PC-3 (cell line): Measurements from ENCODE around the gene SLC23A1. TPM values are rescaled to one million over a fixed set of nuclear protein-coding genes. Genes with fewer than 3 reads are reported as not detected.

Source experiments
- ATAC-seq: fragments of 200-7000 bp; cut with Tn5 transposase; 2 replicates; pipeline ENCODE4 v1.9.1; 2020; ENCODE audit warnings: mild to moderate bottlenecking, moderate library complexity
- BruUV-seq: library from RNA; stranded (reverse); fragments of 400-500 nt; replicated peaks from 2 replicates; lab custom pipeline; 2021; lab: Mats Ljungman, UMichigan
- CTCF ChIA-PET: fragments of 300-600 bp; sonication (Branson Sonifier 250); formaldehyde crosslinking; loops from one replicate; lab custom pipeline; 2022; ENCODE audit warnings: antibody characterized with exemption; lab: Charles Lee
- POLR2A ChIA-PET: fragments of 300-600 bp; sonication (Branson Sonifier 250); formaldehyde crosslinking; loops from one replicate; lab custom pipeline; 2022; ENCODE audit warnings: antibody characterized with exemption; ENCODE audit not compliant: unreplicated experiment; lab: Charles Lee
- DNase-seq: peaks from one replicate; pipeline ENCODE4 v3.0.0-alpha.2; 2015
- H2AFZ ChIP-seq: fragments of 300-600 bp; sonication (generic); 2 replicates; pipeline ENCODE4 v1.6.0; 2016; ENCODE audit warnings: antibody characterized with exemption, low read length
- H3F3A ChIP-seq: fragments of 300-600 bp; sonication (generic); one replicate; pipeline ENCODE4 v1.6.0; 2017; ENCODE audit warnings: antibody characterized with exemption, low read length, control low read depth, mild to moderate bottlenecking; ENCODE audit not compliant: unreplicated experiment
- H3K27ac ChIP-seq: fragments of 300-600 bp; sonication (generic); 2 replicates; pipeline ENCODE4 v1.5.1; 2016; ENCODE audit warnings: mild to moderate bottlenecking, low read length
- H3K27me3 ChIP-seq: fragments of 300-600 bp; sonication (generic); 2 replicates; pipeline ENCODE4 v1.6.1; 2016; ENCODE audit warnings: low read length, mixed read lengths
- H3K36me3 ChIP-seq: fragments of 300-600 bp; sonication (generic); 2 replicates; pipeline ENCODE4 v1.6.1; 2016; ENCODE audit warnings: low read depth, mixed run types, low read length, mixed read lengths
- H3K4me1 ChIP-seq: fragments of 300-600 bp; sonication (generic); 2 replicates; pipeline ENCODE4 v1.5.1; 2016; ENCODE audit warnings: low read length; ENCODE audit not compliant: insufficient read depth
- H3K4me2 ChIP-seq: fragments of 300-600 bp; sonication (generic); 2 replicates; pipeline ENCODE4 v1.6.0; 2016; ENCODE audit warnings: low read length
- H3K4me3 ChIP-seq: fragments of 300-600 bp; sonication (generic); 2 replicates; pipeline ENCODE4 v1.5.1; 2016; ENCODE audit warnings: mild to moderate bottlenecking, low read length, mixed read lengths
- H3K79me2 ChIP-seq: fragments of 300-600 bp; sonication (generic); 2 replicates; pipeline ENCODE4 v1.6.1; 2017; ENCODE audit warnings: low read length, mixed read lengths
- H3K9ac ChIP-seq: fragments of 300-600 bp; sonication (generic); 2 replicates; pipeline ENCODE4 v1.6.0; 2016; ENCODE audit warnings: mild to moderate bottlenecking, low read length
- H3K9me2 ChIP-seq: fragments of 300-600 bp; sonication (generic); replicated peaks from 2 replicates; pipeline ENCODE4 v1.6.1; 2016; ENCODE audit warnings: mixed run types, low read length, mixed read lengths
- H3K9me3 ChIP-seq: fragments of 300-600 bp; sonication (generic); 2 replicates; pipeline ENCODE4 v1.6.1; 2016; ENCODE audit warnings: low read length, mixed read lengths
- H4K20me1 ChIP-seq: fragments of 300-600 bp; sonication (generic); 2 replicates; pipeline ENCODE4 v1.6.1; 2016; ENCODE audit warnings: low read length, mixed read lengths
- EZH2 ChIP-seq: fragments of 300-600 bp; sonication (generic); IDR thresholded peaks from one replicate; pipeline ENCODE4 v1.6.1; 2017; ENCODE audit warnings: antibody characterized with exemption, mild to moderate bottlenecking, low read length; ENCODE audit not compliant: unreplicated experiment
- EZH2phosphoT487 ChIP-seq: fragments of 300-600 bp; sonication (generic); IDR thresholded peaks from 2 replicates; pipeline ENCODE4 v1.6.1; 2018; ENCODE audit warnings: mild to moderate bottlenecking, antibody characterized with exemption, low read length, borderline replicate concordance
- intact Hi-C: fragments of 100-400 bp; cut with micrococcal nuclease; formaldehyde crosslinking; loops from 2 replicates; pipeline ENCODE4 v1.9.0; 2023
- total RNA-seq: library from RNA; depleted of rRNA; stranded (reverse); fragments of >200 nt; gene quantifications from 2 replicates; pipeline ENCODE4 v1.2.3, GENCODE V29; 2014
- TF ChIP-seq, protein P1 (sequence below): fragments of 300-600 bp; sonication (generic); conservative IDR thresholded peaks from 2 replicates; pipeline ENCODE4 v1.5.1; 2017; ENCODE audit warnings: antibody characterized with exemption, low read depth, mild to moderate bottlenecking, low read length

The SLC23A1 gene
- total RNA-seq, 1 experiment from 2014 or later = not detected

- Histone ChIP-seq H3K4me1 (peaks cover 4% of the 10 kb centered on the region; the same call in 1 of the 2 replicates), H3K9me3 (no peaks in the 10 kb centered on the region), H3F3A (no peaks in the 10 kb centered on the region), H3K9ac (no peak overlapping the region), H4K20me1 (no peaks in the 10 kb centered on the region), H2AFZ (no peak overlapping the region), H3K27me3 (no peaks in the 10 kb centered on the region), H3K4me3 (no peak overlapping the region), H3K27ac (no peak overlapping the region), H3K9me2 (no peaks in the 10 kb centered on the region), H3K79me2 (no peaks in the 10 kb centered on the region), H3K36me3 (no peaks in the 10 kb centered on the region), H3K4me2 (no peak overlapping the region)
- intact Hi-C loops = no loop called here
- no TSS peak for BruUV-seq
- ATAC-seq (no peak), DNase-seq (no peak)
- CTCF ChIA-PET = no interaction called here
- TF ChIP-seq EZH2 (no peak), EZH2phosphoT487 (no peak)
- TF ChIP-seq, protein P1, sequence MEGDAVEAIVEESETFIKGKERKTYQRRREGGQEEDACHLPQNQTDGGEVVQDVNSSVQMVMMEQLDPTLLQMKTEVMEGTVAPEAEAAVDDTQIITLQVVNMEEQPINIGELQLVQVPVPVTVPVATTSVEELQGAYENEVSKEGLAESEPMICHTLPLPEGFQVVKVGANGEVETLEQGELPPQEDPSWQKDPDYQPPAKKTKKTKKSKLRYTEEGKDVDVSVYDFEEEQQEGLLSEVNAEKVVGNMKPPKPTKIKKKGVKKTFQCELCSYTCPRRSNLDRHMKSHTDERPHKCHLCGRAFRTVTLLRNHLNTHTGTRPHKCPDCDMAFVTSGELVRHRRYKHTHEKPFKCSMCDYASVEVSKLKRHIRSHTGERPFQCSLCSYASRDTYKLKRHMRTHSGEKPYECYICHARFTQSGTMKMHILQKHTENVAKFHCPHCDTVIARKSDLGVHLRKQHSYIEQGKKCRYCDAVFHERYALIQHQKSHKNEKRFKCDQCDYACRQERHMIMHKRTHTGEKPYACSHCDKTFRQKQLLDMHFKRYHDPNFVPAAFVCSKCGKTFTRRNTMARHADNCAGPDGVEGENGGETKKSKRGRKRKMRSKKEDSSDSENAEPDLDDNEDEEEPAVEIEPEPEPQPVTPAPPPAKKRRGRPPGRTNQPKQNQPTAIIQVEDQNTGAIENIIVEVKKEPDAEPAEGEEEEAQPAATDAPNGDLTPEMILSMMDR = no peak
- POLR2A ChIA-PET = no interaction called here
Observed at GRCh38 chr5:139383993-139384590, 995 bp upstream of the SLC23A1 start.

- ATAC-seq (no peak), DNase-seq (no peak)
- Histone ChIP-seq H3K27me3 (no peaks in the 10 kb centered on the region), H3K4me3 (no peak overlapping the region), H3K4me1 (peaks cover 4% of the 10 kb centered on the region; the same call in 1 of the 2 replicates), H3K36me3 (no peaks in the 10 kb centered on the region), H3K9ac (no peak overlapping the region), H3K9me2 (no peaks in the 10 kb centered on the region), H2AFZ (no peak overlapping the region), H3K27ac (no peak overlapping the region), H4K20me1 (no peaks in the 10 kb centered on the region), H3K9me3 (no peaks in the 10 kb centered on the region), H3K4me2 (no peak overlapping the region), H3K79me2 (no peaks in the 10 kb centered on the region), H3F3A (no peaks in the 10 kb centered on the region)
- TF ChIP-seq EZH2phosphoT487 (no peak), EZH2 (no peak)
- TF ChIP-seq, protein P1 = no peak
- intact Hi-C loops = no loop called here
- CTCF ChIA-PET = no interaction called here
- BruUV-seq = no TSS peak
- POLR2A ChIA-PET = no interaction called here
Observed at GRCh38 chr5:139382807-139383206, 290 bp downstream of the SLC23A1 start.

DNA sequence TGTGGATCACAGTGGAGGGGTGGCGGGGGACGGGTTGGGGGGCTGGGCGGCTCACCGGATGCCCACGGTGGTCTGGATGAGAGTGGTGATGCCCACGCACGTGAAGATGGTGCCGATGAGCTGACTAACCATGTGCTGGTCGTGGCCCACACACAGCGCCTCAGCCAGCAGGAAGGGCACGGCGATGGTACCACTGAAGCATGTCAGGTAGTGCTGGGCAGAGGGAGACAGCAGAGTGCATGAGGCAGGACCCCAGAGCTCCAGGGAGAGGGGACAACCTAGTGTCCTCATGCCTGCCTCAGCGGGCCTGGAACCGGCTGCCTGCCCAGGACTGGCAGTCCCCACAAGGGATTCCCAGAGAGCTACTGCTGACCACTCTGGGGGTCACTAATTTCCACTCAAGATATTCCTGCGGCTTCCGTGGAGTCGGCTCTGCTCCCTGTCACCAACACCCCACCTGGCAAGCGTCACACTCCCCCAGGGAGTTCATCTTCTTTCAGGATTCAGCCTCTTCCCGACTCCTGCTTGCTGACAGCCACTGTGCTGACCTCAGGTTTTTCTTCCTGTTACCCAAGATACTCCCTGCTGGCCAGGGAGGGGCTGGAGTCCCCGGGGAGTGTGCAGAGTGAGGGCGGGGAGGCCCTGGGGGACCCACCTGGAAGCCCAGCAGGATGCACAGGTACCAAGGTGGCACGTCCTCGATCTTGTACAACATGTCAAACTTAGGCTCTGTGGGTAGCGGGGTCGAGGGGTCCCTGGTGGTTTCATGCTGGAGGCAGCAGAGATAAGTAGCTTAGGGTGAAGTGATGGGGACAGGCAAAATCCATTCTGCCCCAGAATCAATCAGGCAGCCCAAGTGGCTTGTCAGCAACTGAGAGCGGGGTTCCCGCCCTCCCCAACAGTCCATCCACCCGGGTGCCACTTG is 998 bp downstream of the SLC23A1 start:
- Histone ChIP-seq H3K9ac (no peak overlapping the region), H3K9me3 (no peaks in the 10 kb centered on the region), H3K4me3 (no peak overlapping the region), H4K20me1 (no peaks in the 10 kb centered on the region), H3K36me3 (no peaks in the 10 kb centered on the region), H3F3A (no peaks in the 10 kb centered on the region), H3K27me3 (no peaks in the 10 kb centered on the region), H3K4me2 (no peak overlapping the region), H3K9me2 (no peaks in the 10 kb centered on the region), H3K4me1 (peaks cover 4% of the 10 kb centered on the region; the same call in 1 of the 2 replicates), H3K27ac (no peak overlapping the region), H2AFZ (no peak overlapping the region), H3K79me2 (no peaks in the 10 kb centered on the region)
- BruUV-seq = no TSS peak
- POLR2A ChIA-PET = no interaction called here
- ATAC-seq (no peak), DNase-seq (no peak)
- TF ChIP-seq EZH2phosphoT487 (no peak), EZH2 (no peak)
- TF ChIP-seq, protein P1 = no peak
- CTCF ChIA-PET = no interaction called here
- intact Hi-C loops = no loop called here
